Activated CD8-positive, alpha-beta memory T cell treated with anti-CD3 and anti-CD28 coated beads for 24 hours (primary cell): ENCODE data around the gene SUGCT.

Experiments used
- DNase-seq: peaks from one replicate; pipeline ENCODE4 v3.0.0-alpha.2; 2020

The SUGCT gene

DNA sequence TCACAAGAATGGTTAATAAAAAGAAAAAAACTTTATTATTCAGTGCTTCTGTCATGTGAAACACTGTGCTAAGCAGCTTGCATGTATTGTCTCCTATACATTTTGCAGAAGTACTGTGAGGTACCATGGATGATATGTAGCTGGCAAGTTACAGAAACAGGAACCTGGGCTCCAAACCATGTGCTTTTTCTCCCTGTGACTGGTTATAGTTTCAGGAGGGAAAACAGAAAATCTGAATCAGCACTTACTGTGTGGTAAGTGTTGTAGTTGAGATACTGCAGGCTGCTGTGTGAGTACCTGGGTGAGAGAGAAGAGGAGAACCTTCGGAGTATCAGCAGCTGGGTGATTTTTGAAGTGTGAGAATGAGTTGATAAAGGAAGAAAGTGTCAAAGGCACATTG lies 285.0 kb downstream of the SUGCT start:
- DNase-seq: no peak

DNA sequence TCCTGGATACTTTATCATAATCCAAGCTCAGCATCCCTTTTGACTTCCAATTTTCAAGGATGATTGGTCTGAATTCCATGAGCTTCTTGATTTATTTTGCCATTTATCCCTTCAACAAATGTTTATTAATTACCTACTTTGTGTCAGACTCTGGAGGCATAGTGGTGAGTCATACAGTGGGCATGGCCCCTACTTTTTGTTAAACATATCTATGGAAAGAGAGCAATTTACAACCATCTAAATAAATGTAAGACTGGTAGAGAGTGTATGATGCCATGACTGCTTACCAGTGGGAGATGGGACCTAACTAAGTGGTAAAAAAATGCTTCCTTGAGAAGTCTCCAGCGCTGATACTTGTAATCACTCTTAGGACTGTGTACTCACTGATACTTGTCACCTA lies 286.6 kb downstream of the SUGCT start:
- no peak for DNase-seq

DNA sequence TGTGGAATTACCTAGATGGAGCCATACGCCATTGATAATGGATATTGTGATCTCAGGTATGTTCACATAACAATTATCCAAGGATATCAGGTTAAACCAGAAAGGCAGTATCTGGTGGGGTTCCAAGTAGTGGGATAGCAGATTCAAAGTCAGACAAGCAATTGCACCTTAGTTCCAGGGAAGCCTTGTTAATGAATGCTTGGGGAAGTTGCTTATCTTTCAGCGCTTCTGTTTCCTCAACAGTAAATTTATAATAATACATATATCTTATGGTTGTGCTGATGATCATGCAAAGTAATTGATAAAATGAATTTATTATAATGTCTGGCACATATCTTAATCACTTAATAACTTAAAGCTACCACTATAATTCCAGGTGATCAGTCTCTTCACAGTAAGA lies 290.9 kb downstream of the SUGCT start:
- DNase-seq: no peak

DNA sequence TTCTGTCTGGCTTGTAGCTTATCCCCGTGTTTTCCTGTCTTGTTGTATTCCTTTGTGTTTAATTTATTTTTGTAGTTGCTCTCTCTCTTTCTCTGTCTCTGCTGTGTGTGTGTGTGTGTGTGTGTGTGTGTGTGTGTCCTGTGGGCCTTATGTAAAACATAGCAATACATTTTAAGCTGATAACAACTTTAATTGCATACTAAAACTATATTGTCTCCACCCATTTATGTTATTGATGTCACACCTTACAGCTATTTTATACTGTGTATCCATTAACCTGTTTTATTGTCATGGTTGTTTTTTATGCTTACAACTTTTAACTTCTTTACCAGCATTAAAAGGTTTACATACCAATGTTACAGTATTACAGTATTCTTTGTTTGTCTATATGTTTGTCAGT lies 293.6 kb downstream of the SUGCT start:
- no peak for DNase-seq

DNA sequence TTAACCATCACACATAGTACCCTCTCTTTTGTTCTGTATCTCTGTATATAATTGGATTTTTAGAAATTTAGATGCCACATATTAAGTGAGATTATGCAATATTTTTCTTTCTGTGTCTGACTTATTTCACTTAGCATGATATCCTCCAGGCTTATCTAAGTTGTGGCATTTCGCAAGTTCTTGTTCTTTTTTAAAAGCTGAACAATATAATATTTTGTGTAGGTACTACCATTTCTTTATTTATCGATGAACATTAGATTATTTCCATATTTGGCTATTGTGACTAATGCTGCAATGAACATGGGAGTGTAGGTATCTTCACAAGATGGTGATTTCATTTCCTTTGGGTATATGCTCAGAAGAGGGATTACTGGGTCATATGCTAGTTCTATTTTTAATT lies 295.0 kb downstream of the SUGCT start:
- DNase-seq: no peak

DNA sequence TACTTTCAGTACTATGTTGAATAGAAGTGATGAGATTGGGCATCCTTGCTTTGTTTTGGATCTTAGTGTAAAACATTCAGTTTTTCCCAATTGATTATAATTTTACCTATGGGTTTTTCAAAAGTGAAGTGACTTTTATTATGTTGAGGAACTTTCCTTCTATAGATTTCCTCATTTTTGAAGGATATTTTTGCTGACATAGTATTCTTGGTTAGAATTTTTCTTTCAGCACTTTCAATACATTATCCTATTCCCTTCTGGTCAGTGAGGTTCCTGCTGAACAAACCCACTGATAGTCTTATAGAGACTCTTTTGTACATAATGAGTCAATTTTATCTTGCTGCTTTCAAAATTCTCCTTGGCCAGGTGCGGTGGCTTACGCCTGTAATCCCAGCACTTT lies 297.2 kb downstream of the SUGCT start:
- no peak for DNase-seq

DNA sequence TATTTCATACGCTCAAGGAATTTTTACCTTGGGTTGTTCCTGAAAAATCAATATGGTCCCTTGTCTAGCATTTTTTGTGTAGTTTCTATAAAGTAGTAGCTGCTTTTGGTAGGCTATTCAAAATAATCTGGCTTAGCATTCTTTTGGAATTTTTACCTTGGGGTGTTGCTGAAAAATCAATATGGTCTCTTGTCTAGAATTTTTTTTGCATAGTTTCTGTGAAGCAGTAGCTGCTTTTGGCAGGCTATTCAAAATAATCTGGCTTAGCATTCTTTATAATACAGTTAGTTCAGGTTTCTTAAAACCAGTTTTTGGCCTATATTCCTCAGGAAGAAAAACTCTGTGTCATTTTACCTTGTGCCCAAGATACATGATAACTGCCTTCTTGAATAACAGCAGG lies 301.9 kb downstream of the SUGCT start:
- no peak for DNase-seq

DNA sequence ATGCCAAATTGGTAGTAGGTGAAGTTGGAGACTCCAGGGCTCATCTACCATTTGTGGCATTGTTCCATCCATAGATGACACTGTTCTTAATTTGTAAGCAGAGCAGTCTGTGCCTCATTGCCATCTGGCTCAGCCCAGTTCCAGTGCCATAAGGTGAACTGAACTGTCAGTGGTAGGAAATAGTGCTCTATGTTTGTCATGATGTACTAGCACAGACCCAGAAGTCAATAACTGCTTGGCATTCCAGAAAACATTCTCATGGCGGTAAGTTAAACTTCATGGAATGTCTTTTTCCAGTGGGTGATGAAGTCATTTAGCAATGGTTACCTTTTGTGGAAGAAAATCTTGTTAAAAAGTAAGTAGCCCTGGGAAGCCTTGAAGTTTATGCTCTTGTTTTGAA lies 302.7 kb downstream of the SUGCT start:
- DNase-seq: no peak

DNA sequence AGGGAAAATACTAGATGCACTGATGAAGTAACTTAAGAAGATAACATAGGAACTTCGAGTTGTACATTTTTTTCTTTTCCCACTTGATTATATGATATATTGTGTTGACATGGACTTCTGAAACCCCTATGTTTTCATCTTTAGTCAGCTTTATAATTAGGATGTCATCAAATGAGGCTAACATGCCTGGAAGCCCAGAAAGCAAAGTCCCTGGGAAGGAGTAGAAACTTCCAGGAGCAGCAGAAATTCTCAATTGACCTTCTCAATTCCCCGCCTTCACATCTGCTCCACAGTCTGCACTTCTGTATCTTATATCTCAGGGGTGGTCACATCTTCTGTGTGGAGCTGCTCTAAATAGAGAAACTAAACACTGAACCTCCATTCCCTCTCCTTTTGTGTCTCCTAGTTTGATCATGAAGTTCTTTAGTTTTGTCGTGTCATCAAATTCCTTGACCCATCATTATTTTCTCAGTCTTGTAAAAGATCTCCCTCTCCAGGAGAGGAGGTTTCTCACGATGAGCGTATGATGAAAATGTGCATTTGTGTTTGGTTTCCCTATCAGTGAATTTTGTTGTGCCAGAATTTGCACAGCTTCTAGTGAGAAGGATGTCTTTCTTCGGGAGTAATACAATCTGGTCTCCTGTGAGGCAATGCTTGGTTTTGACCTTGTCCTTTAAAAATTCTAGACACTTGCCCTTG lies 303.3 kb downstream of the SUGCT start:
- no peak for DNase-seq

DNA sequence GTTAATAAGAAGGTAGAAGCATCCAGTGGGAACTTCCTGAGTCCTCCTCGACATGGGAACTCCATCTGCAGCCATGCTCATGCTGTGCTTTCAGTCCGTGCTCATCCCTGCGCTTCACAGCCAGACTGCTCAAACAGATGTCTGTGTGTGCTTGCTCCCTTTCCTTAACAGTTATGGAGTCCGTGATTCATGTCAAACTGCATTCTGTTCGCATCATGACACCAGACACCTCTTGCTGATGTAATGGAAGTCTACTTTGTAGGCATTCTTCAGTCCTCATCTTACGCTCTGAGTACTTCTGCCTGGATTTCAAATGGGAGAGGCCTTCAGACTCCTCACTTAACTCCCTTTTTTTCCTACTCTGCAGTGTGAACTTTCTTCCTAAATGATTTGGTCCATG lies 304.9 kb downstream of the SUGCT start:
- DNase-seq: no peak

DNA sequence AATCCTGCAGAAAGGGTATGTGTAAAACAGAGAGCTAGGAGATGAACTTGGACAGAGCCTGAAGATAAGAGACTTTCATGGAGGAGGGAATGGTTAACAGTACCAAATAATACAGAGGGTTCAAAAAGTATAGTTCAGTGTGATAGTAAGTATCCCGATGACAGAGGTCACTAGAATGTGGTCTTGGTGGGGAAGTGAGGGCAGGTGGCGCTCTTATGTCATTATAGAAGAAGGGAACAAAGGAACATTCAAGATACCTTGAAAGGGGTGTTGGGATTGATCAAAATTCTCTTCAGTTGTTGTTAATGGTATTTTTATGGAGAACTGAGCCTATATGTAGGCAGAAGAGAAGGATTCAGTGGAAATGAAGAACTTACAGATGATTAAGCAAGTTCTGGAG lies 312.5 kb downstream of the SUGCT start:
- no peak for DNase-seq

DNA sequence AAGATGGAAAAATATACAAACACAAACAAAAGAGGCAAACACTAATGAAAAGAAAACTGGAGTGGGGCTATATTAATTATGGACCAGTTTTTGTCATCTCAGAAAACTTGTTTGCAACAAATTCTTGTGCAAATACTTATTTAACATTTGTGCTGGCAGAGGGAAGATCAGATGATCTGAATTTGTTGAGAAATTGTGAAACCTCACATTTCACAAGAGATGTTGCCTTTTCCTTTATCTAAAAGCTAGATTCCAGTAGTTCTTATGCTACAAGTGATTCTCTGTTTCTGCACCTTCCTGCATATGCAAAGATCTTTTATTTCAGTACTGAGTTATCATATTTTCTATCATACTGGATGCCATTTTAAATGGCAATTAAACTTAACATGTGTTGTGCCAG lies 320.7 kb downstream of the SUGCT start:
- no peak for DNase-seq

DNA sequence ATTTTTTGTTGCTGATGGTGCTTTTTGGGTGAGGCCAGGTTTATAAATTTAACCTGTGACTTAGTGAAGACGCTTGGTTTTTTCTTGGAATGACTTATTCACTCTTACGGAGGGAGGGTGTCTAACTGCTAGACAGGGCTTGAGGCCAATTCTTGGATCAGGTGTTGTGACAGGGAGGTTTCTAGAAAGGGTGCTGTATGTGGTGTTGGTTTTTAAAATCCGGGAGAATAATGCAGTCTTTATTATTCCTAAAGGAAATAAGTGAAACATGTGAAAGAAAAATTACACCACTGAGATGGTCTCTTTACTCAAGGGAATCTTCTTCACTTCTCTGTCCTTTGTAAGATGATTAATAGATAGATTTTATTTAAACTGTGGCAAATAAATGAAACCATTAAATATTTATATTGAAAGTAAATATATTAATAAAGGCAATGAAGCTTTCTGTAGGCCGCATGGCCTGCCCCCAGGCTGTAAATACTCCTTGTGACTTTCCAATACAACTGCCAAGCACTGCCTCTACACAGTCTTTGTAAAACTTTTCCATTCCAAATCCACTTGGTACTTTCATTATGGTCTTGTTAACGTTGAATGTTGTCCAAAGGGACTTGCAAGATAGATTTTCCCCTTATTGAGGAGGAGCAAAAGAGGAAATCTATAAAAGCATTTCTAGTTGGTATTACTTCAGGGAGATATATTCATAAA lies 323.1 kb downstream of the SUGCT start:
- no peak for DNase-seq

DNA sequence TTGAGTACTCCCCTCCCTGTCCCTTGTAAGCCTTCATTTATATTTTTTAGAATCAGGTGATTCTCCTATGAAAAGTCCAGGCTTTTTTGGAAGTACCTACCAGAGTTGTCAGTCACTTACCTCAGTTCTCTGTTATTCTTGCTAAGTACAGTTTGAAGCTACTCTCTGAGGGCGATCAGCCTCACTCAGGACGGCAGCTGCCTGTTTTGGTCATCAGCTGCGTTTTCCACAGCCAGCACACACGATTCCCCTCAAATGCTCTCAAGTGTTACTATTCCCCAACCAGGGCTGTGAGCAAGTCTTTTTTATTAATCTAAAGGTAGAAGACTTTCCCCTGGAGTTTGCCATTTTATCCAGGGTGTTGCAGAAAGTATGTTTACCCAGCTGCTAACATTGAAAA lies 328.6 kb downstream of the SUGCT start:
- no peak for DNase-seq

DNA sequence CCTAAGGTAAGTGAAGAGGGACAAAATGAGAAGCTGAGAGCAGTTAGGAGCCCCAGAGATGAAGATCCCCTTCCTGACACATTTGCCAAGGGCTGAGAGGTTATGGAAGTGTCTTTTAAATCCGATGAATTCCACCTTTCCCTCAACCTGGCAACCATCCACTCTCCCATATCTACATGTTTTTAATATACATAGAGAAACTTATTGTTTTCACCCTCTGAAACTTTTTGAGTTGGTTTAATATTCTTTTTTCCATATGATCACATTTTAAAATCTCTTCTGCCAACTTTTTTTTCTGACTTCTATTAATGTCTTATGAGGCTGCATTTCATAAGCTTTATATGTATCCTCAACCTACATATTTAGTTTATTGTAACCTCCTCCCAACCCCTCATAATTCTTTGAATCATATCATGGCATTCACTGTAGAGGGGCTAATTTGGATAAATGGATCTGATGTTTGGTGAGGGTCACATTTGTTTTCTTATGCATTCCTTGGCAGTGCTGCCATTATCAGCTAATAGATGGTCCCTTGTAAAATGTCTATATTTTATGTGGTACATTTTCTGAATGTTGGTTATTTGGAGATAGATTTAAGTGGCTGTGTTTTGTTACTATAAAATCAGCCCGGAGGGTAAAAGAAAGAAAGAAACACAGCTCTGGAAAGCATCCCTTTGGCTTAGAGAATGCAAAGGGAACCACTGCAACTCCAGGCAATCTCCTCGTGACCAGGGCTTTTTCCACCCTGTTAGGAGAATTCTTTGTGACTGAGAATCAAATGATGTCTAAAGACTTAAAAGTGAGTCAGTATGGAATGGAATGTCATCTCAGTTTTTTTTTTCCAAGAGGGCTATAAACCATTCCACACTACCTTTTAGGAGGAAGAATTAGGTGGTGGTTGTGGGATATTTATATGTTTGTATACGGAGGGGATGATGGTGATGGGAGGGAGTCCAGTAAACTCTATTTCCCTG lies 334.4 kb downstream of the SUGCT start:
- DNase-seq: no peak

DNA sequence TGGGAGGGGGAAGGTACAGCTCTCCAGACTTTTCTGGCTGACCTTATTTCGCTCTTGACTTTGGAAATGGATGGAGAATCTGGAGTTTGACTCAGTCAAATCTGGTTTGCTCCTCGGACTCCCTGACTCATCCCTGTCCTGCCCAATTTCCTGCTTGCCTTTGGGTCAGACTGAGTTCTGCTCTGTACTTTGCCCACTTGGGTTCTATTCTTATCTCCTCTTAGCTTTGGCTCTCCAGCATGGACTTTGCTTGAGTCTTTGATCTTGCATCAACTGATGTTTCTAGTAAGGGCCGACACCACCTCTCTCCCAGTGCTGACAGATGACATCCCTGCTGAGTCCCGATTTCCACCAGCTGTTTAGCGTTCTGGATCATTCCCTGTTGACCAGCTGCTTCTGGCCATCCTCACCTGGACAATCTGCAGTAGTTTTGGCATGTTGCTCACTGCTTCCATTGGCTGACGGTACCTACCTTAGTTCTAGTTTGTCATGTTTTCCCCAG lies 335.3 kb downstream of the SUGCT start:
- no peak for DNase-seq

DNA sequence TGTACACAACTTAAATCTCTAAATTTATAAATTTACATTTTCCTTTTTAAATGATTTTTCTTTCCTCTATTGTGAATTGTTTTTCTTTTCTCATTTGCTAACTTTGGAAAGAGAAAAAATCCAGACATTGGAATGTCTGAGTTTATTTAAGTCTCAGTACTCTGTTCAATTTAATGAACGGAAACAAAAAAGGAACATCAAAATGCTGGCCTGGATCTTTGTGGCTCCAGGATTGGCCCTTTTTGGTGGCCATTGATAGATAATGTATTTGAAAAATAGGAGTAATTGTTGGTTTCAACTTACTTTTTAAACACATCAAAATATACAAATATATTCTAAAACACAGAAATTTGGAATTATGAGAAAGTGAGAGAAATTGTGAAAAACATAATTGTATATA lies 336.0 kb downstream of the SUGCT start:
- no peak for DNase-seq

DNA sequence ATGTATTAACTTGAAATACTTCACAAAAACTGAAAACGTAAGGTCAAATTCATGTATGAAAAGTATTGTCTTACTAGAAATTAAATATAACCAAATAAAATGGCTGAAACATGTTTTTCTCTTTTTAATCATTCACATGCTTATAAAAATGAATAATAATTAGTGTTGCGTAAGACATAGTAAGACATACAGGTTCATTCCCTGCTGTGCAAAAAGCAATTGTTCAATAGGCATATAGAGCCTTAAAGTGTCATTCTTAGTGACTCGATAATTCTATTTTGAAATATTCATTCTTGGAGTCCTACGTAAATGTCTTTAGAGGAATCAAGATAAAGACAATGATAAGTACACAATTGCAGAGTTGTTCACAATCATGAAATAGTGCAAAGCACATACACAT lies 337.1 kb downstream of the SUGCT start:
- no peak for DNase-seq

DNA sequence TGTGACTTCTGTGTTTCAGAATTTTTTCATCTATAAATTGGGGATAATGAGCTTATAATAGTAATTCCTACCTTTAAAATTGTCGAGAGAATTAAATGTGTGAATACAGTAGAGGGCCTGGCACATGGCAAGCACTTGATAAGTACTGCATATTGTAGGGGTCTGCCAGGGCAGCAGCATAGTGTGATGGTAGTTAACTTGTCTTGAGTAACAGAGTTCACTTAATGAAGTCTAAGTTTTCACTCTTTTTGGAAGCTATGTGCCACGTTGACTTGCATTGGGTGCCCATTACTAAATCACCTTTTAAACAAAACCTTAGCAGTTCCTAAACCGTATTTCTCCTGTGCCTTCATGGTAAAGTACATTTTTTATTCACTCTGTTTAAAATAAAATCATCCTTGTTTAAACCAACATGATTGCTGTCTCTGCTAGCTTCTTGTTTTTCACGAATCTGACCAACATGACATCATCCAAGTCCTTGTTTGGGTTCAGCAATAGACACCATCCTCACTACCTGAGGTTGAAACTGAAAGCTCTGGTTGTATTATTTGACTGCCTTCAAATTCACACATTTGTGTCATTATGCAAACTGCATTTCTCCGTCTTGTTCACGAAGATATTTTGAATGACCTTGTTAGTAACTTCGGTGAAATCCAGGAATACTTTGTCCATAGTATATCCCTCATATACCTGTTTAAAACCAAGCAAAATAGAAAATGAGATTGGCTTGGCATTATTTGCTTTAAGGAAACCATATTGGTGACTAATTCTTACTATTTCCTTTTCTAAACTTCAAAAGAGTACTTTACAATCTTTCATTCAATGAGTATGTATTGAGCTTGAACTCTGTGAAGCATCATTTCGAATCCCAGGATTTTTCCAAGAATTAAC lies 340.2 kb downstream of the SUGCT start:
- no peak for DNase-seq

DNA sequence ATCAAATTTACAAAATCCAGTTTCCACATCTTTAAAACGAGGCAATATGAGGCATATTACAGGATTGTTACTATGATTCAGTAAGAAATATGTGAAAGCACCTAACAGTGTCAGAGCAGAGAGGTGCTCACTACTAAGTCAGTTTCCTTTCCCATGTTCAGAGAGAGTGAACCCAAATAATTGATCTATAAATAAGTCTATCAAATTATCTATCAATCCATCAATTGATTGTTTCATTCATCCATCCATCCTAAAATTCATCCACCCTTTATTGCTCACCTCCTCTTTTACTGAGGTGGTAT lies 340.8 kb downstream of the SUGCT start:
- no peak for DNase-seq

DNA sequence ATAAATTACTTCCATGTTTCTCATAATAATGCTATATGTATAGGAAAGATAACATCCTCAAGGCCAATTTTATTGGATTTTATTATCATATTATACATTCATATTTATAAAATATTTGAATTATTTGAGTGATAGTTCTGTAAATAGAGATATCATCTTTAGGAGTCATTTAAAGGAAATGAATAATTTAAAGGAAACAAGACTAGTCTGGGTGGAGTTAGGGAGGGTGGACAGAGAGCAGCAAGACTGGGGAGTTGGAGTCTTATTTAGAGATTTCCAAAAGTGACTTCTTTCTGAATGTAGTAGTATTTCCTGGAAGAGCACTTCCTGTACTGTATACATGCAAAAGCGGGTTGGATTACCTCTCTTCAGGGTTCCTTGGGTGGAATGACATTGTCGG lies 342.3 kb downstream of the SUGCT start:
- DNase-seq: no peak

DNA sequence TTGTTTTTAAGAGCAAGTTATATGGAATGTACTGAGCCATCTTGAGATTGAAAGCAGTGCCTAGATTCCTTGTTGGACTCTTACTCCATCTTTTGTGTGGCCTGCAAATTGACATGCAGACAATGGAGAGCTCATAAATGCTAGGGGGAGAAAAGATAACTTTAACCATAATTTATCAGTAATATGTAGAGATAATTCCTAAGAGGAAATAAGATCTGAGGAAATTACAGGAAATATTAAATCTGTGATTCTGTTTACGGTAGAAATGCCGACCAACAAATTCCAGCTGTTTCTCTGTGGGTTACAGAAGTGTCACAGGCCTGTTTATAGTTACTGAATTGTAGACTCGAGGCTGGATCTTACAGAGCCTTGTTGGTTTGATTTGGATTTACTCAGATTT lies 348.0 kb downstream of the SUGCT start:
- no peak for DNase-seq

DNA sequence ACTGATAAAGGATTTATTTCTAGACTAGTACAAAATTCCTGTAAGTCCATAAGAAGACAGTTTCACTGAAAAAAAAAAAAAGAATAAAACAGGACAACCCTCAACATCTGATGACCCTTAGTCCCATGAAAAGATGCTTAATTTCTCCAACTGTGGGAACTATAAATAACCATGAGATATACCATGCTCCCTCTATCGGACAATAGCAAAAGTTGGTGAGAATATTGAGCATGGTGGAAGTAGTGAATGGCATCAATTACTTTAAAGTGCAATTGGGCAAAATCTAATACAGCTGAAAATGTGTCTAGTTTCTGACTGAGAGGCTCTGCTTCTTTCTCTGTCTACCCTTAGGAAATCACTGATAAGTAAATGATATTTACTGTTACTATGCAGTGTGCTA lies 348.8 kb downstream of the SUGCT start:
- DNase-seq: no peak
